ENCODE results near the gene OR1D5. TPM values are rescaled to one million over a fixed set of nuclear protein-coding genes. Genes with fewer than 3 reads are reported as not detected.
"Not testable (repeated sequence)": the region's sequence is repeated elsewhere in the genome, so short reads cannot be mapped to it uniquely, and the experiment has no call there.

OR1D5 gene
- total RNA-seq, 2 experiments from 2014 or later = not detected

- no TSS peak for BruUV-seq (replicated peaks)
- Histone ChIP-seq H4K20me1 (ENCODE audit: insufficient read depth, low read length) (no peaks in the 10 kb centered on the region), H3K9me3 (ENCODE audit: low read length) (no peaks in the 10 kb centered on the region), H3K4me3 (ENCODE audit: low read depth, low read length, poor library complexity, severe bottlenecking) (no peak overlapping the region), H3K27ac (ENCODE audit: low read depth, low read length, poor library complexity, severe bottlenecking) (no peak overlapping the region), H2AFZ (ENCODE audit: low read length) (no peak overlapping the region), H3K4me2 (ENCODE audit: low read length) (no peak overlapping the region), H3K79me2 (ENCODE audit: insufficient read depth, low read depth, low read length) (no peaks in the 10 kb centered on the region), H3K4me1 (ENCODE audit: insufficient read depth, low read length, poor library complexity, severe bottlenecking) (no peaks in the 10 kb centered on the region), H3K36me3 (ENCODE audit: insufficient read depth, low read length) (peaks cover 22% of the 10 kb centered on the region; the same call in 1 of the 2 replicates), H3K9me2 (ENCODE audit: insufficient read depth, low read length) (no peaks in the 10 kb centered on the region)
- TF ChIP-seq EZH2phosphoT487 (IDR thresholded peaks at IDR 0.05; ENCODE audit: borderline replicate concordance, low read depth, low read length) (no peak), CTCF (conservative IDR thresholded peaks at IDR 0.05; ENCODE audit: low read length) (no peak)
- no peak for DNase-seq (ENCODE audit: low spot score)
- CTCF ChIA-PET (ENCODE audit: unreplicated experiment) = interaction anchor here (0.6 to 1.1 kb wide), 2 partner anchors 9 to 22 kb away, joined by 4 read pairs; no protein-coding TSS in a partner anchor
- POLR2A ChIA-PET = no interaction called here
- intact Hi-C loops (cut with micrococcal nuclease; ENCODE audit: unreplicated experiment) = no loop called here
Observed at GRCh38 chr17:3032258-3033247, 30.9 kb downstream of the OR1D5 start.

GRCh38 chr17:3030852-3031470 is 32.4 kb downstream of the OR1D5 start:
- H3K27ac ChIP-seq (ENCODE audit: low read depth, low read length, poor library complexity, severe bottlenecking); H3K4me3 ChIP-seq (ENCODE audit: low read depth, low read length, poor library complexity, severe bottlenecking); H3K4me2 ChIP-seq (ENCODE audit: low read length); H3K4me1 ChIP-seq (ENCODE audit: insufficient read depth, low read length, poor library complexity, severe bottlenecking); H4K20me1 ChIP-seq (ENCODE audit: insufficient read depth, low read length); H2AFZ ChIP-seq (ENCODE audit: low read length); H3K9me2 ChIP-seq (ENCODE audit: insufficient read depth, low read length); BruUV-seq (replicated peaks); H3K79me2 ChIP-seq (ENCODE audit: insufficient read depth, low read depth, low read length); DNase-seq (ENCODE audit: low spot score); intact Hi-C loops (cut with micrococcal nuclease; ENCODE audit: unreplicated experiment); POLR2A ChIA-PET; H3K9me3 ChIP-seq (ENCODE audit: low read length): not testable (repeated sequence)
- peaks cover 29% of the 10 kb centered on the region; the same call in 1 of the 2 replicates for H3K36me3 ChIP-seq (ENCODE audit: insufficient read depth, low read length)
- CTCF ChIA-PET (ENCODE audit: unreplicated experiment) = interaction anchor here (1.1 kb wide), 1 partner anchor 10 kb away, joined by 4 read pairs; no protein-coding TSS in a partner anchor

- intact Hi-C loops (cut with micrococcal nuclease; ENCODE audit: unreplicated experiment) = no loop called here
- no peak overlapping the region for H3K27ac ChIP-seq (ENCODE audit: low read depth, low read length, poor library complexity, severe bottlenecking)
- no peak overlapping the region for H2AFZ ChIP-seq (ENCODE audit: low read length)
- ChIA-PET CTCF (ENCODE audit: unreplicated experiment) (no interaction called here), POLR2A (interaction anchor here (0.7 kb wide), 1 partner anchor 10 kb away, joined by 4 read pairs; no protein-coding TSS in a partner anchor)
- H3K9me2 ChIP-seq (ENCODE audit: insufficient read depth, low read length) = no peaks in the 10 kb centered on the region
- no peaks in the 10 kb centered on the region for H3K9me3 ChIP-seq (ENCODE audit: low read length)
- no peaks in the 10 kb centered on the region for H3K4me1 ChIP-seq (ENCODE audit: insufficient read depth, low read length, poor library complexity, severe bottlenecking)
- no peaks in the 10 kb centered on the region for H4K20me1 ChIP-seq (ENCODE audit: insufficient read depth, low read length)
- no peak for DNase-seq (ENCODE audit: low spot score)
- BruUV-seq (replicated peaks) = no TSS peak
- no peak overlapping the region for H3K4me2 ChIP-seq (ENCODE audit: low read length)
- H3K4me3 ChIP-seq (ENCODE audit: low read depth, low read length, poor library complexity, severe bottlenecking) = no peak overlapping the region
- H3K79me2 ChIP-seq (ENCODE audit: insufficient read depth, low read depth, low read length) = no peaks in the 10 kb centered on the region
- TF ChIP-seq CTCF (conservative IDR thresholded peaks at IDR 0.05; ENCODE audit: low read length) = no peak
- TF ChIP-seq EZH2phosphoT487 (IDR thresholded peaks at IDR 0.05; ENCODE audit: borderline replicate concordance, low read depth, low read length) = no peak
- H3K36me3 ChIP-seq (ENCODE audit: insufficient read depth, low read length) = peaks cover 32% of the 10 kb centered on the region; the same call in 1 of the 2 replicates
Observed at GRCh38 chr17:3030096-3030495, 33.3 kb downstream of the OR1D5 start.

Data from OCI-LY7 (cell line).